ENCODE measurements around the gene KLHL22. TPM values are rescaled to one million over a fixed set of nuclear protein-coding genes. Genes with fewer than 3 reads are reported as not detected.
"Not testable (repeated sequence)": the region's sequence is repeated elsewhere in the genome, so short reads cannot be mapped to it uniquely, and the experiment has no call there.

The KLHL22 gene
- polyA plus RNA-seq, 4 donors = 29.4 to 33.1 (median 32.6) TPM

GRCh38 chr22:20423906-20424551, 71.6 kb downstream of the KLHL22 start:
- no peak for DNase-seq (ENCODE audit: low read depth in 4 of 4, low spot score in 3 of 4)

- no peak for DNase-seq (ENCODE audit: low read depth in 4 of 4, low spot score in 3 of 4)
Observed at GRCh38 chr22:20423008-20423905, 72.3 kb downstream of the KLHL22 start.

- DNase-seq (ENCODE audit: low read depth in 4 of 4, low spot score in 3 of 4) = no peak
Observed at GRCh38 chr22:20422271-20423007, 73.2 kb downstream of the KLHL22 start.

DNA sequence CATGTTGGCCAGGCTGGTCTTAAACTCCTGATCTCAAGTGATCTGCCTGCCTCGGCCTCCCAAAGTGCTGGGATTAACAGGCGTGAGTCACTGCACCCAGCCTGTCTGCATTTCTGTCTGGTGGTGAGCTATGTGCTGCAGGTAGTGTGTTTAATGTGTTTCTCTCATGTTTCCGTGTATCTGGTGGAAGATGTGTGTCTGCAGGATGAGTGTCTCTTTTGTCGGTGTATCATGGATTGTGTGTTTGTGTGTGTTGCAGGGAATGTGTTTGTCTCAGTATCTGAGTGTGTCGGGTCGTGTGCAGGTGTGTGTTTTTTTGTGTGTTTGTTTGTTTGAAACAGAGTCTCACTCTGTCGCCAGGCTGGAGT, 74.1 kb downstream of the KLHL22 start:
- no peak for DNase-seq (ENCODE audit: low read depth in 4 of 4, low spot score in 3 of 4)

DNA sequence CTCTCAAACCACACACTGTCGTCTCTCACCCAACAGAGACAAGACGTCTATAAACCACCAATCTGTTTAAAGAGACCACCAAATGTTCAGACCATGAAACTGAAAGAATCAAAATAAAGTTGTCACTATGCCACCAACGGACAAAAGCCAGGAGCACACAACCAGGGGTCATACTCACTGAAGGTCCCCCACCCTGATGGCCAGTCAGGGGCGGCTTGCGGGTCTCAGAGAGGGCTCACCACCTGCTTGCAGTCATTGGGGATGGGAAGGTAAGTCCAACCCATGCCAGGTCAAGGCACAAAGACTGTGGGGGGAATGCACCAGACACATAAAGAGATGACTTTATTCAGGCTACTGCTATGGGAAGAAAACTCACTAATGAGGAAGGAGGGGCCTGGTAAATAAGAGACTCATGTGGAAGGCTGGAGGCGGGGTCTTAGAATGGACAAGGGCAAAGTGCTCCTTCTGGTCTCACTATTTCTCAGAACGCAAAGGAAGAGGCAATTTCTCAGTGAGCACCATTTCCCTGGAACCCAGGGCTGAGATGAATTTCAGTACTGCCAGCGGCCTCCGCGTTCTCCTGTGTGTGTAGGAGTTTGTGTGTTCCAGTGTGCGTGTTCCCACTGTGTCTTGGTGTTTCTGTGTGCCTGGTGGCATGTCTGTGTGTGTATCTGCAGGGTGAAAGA, 75.3 kb downstream of the KLHL22 start:
- no peak for DNase-seq (ENCODE audit: low read depth in 4 of 4, low spot score in 3 of 4)

GRCh38 chr22:20419664-20419951, 76.0 kb downstream of the KLHL22 start:
- DNase-seq (ENCODE audit: low read depth in 4 of 4, low spot score in 3 of 4) = no peak

- DNase-seq (ENCODE audit: low read depth in 4 of 4, low spot score in 3 of 4) = peak in 1 of 4 donors; percentile 70
Observed at GRCh38 chr22:20418211-20418788, 77.3 kb downstream of the KLHL22 start.

DNA sequence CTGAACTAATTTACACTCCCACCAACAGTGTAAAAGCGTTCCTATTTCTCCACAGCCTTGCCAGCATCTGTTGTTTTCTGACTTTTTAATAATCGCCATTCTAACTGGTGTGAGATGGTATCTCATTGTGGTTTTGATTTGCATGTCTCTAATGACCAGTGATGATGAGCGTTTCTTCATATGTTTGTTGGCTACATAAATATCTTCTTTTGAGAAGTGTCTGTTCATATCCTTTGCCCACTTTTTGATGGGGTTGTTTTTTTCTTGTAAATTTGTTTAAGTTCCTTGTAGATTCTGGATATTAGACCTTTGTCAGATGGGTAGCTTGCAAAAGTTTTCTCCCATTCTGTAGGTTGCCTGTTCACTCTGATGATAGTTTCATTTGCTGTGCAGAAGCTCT, 79.9 kb downstream of the KLHL22 start:
- not testable (repeated sequence) for DNase-seq (ENCODE audit: low read depth in 4 of 4, low spot score in 3 of 4)

- not testable (repeated sequence) for DNase-seq (ENCODE audit: low read depth in 4 of 4, low spot score in 3 of 4)
Observed at GRCh38 chr22:20415241-20415640, 80.4 kb downstream of the KLHL22 start.

DNA sequence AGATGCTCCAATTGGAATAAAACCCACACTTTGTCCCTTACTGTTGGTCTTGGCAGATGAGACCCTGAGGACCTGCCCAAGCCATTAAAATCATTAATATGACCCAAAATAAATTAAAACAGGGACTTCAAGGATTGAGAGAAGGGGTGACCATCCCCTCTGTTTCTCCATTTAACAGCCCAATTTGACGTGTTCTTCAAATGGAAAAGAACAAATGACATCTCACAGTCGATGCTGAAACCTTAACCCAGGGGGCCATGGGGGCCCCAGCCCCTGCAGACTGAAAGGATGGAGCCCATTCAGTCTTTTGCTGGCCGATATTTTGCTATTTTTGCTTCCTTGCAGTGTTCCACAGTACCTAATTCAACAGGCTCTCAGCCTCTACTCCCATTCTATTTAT, 81.1 kb downstream of the KLHL22 start:
- no peak for DNase-seq (ENCODE audit: low read depth in 4 of 4, low spot score in 3 of 4)

DNA sequence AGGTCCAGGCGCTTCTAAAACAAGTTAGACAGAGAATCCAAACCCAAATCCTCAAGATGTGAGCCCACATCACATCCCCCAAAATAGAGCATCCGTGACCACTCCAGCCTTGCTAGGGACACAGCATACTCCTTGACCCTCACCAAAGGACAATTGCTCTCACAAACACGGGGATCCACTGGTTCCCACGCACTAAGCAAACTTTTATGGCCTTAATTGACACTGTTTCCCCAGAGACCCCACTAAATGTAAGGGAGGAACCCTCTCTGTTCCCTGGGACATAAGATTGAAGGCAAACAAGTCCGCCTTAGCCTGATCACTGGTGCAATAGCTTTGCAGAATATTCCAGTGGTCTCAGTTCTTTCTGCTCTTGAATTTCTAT, 81.5 kb downstream of the KLHL22 start:
- no peak for DNase-seq (ENCODE audit: low read depth in 4 of 4, low spot score in 3 of 4)

GRCh38 chr22:20413217-20414058, 82.2 kb downstream of the KLHL22 start:
- no peak for DNase-seq (ENCODE audit: low read depth in 4 of 4, low spot score in 3 of 4)

DNA sequence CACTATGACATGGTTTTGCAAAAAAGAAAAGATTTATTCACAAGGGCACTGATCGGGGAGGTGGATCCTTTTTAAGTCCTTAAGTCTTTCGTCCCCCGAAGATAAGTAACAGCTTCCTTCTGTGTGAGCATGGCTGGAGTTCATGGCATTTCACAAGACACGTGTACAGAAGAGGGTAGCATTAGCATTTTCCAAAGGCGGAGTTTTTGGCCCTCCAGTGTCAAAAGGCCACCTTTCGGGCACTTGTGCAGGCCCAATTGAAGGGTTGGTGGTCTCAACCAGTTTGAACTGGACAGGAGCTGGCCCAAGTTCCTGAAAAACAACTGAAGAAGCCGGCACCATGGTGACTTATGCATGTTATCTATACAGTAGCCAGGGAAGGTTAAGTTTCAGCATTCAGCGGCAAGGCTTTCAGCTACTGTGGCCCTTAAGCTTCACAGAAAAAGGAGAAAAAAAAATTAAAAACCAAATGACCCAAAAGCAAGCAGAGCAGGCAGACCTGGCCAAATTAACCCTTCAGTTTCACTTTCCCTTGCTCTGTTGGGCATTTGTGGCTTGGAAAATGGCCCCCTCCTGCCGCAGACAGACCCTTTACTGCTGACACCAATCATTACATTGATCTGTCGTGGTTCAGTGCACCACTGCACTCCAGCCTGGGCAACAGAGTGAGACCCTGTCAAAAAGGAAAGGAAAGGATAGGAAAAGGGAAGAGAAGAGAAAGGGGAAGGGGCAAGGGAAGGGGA, 83.0 kb downstream of the KLHL22 start:
- DNase-seq (ENCODE audit: low read depth in 4 of 4, low spot score in 3 of 4) = no peak

DNA sequence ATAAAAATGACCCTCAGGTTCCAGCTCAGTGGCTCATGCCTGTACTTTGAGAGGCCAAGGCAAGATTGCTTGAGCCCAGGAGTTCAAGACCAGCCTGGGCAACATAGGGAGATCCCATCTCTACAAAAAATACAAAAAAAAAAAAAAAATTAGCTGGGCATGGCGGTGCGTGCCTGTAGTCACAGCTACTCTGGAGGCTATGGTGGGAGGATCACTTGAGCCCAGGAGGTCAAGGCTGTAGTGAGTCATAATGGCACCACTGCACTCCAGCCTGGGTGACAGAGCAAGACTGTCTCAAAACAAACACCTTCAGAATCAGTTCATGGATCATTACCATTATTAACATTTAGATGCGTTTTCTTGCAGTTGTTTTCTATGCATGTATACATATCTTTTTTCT, 86.2 kb downstream of the KLHL22 start:
- not testable (repeated sequence) for DNase-seq (ENCODE audit: low read depth in 4 of 4, low spot score in 3 of 4)

DNA sequence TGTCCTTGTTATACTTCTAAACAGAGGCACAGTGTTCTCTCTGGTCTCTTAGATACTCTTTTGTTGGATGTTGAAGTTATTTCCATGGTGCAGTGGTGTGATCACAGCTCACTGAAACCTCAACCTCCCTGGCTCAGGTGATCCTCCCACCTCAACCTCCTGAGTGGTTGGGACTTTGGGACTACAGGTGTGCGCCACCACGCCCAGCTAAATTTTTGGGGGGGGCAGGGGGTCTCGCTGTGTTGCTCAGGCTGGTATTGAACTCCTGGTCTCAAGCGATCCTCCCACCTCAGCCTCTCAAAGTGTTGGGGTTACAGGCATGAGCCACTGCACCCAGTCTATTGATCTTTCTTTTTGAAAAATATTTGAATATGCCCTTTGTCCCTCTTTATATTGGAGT, 86.7 kb downstream of the KLHL22 start:
- no peak for DNase-seq (ENCODE audit: low read depth in 4 of 4, low spot score in 3 of 4)

DNA sequence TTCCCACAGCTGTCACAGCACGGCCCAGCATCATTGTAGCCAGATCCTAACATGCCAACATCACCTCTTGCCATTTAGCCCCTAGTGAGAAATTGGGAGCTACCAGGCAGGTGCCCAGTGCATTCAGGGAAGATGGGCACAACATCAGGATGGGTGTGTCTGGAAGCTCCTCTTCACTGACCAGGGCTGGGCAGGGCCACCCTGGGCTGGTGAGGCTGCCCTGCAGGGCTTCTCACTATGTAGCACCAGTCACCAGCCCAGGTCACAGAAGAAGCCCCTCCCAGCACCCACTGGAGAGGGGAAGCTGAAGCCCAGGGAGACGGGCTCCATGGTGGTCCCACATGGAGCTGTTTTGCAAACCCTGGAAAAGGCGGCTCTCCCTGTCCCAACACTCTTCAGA, 87.8 kb downstream of the KLHL22 start:
- no peak for DNase-seq (ENCODE audit: low read depth in 4 of 4, low spot score in 3 of 4)

GRCh38 chr22:20406686-20407408, 88.7 kb downstream of the KLHL22 start:
- DNase-seq (ENCODE audit: low read depth in 4 of 4, low spot score in 3 of 4) = no peak

DNA sequence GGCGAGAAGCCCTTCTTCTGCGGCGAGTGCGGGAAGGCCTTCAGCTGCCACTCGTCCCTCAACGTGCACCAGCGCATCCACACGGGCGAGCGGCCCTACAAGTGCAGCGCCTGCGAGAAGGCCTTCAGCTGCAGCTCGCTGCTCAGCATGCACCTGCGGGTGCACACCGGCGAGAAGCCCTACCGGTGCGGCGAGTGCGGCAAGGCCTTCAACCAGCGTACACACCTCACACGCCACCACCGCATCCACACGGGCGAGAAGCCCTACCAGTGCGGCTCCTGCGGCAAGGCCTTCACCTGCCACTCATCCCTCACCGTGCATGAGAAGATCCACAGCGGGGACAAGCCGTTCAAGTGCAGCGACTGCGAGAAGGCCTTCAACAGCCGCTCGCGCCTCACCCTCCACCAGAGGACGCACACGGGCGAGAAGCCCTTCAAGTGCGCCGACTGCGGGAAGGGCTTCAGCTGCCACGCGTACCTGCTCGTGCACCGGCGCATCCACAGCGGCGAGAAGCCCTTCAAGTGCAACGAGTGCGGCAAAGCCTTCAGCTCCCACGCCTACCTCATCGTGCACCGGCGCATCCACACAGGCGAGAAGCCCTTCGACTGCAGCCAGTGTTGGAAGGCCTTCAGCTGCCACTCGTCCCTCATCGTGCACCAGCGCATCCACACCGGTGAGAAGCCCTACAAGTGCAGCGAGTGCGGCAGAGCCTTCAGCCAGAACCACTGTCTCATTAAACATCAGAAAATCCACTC, 89.5 kb downstream of the KLHL22 start:
- DNase-seq (ENCODE audit: low read depth in 4 of 4, low spot score in 3 of 4) = no peak

All from right renal pelvis (tissue), 4 donors.